SK-N-SH (cell line): Measurements from ENCODE around the gene DGCR2. TPM values are rescaled to one million over a fixed set of nuclear protein-coding genes. Genes with fewer than 3 reads are reported as not detected.

Source experiments
- CTCF ChIA-PET: fragments of 300-600, 350-600 bp; formaldehyde crosslinking; extraction: SDS; loops from one replicate; lab custom pipeline; 2021; lab: Yijun Ruan, JAX
- POLR2A ChIA-PET: fragments of 350-600 bp; sonication (Branson Sonifier 250); formaldehyde crosslinking; extraction: SDS; loops from one replicate; lab custom pipeline; 2020; ENCODE audit warnings: antibody characterized with exemption, inconsistent platforms; lab: Yijun Ruan, JAX
- DNase-seq: peaks from one replicate; pipeline ENCODE4 v3.0.0; 2012
- H2AFZ ChIP-seq: fragments of 200-600 bp; sonication (generic); 2 replicates; pipeline ENCODE4 v1.8.1; 2016; ENCODE audit warnings: antibody characterized with exemption, mild to moderate bottlenecking, low read depth
- H3F3A ChIP-seq: fragments of 200-600 bp; sonication (generic); replicated peaks from 2 replicates; pipeline ENCODE3; 2016; ENCODE audit warnings: antibody characterized with exemption, mild to moderate bottlenecking; ENCODE audit not compliant: insufficient read depth
- H3K27ac ChIP-seq, 2 experiments: fragments of 200-500 bp in 1 of 2; fragments of 200-600 bp in 1 of 2; sonication (Bioruptor generic) in 1 of 2; sonication (generic), shearing (Covaris generic) in 1 of 2; 2 replicates each; pipeline versions ENCODE4 v1.5.1 to v1.6.1; 2014 to 2016; ENCODE audit warnings: low read depth in 2 of 2, inconsistent platforms in 1 of 2, low read length in 1 of 2, mild to moderate bottlenecking in 1 of 2, mixed read lengths in 1 of 2
- H3K27me3 ChIP-seq: fragments of 200-600 bp; sonication (generic), shearing (Covaris generic); 2 replicates; pipeline ENCODE4 v1.6.1; 2016; ENCODE audit warnings: mixed run types; ENCODE audit not compliant: insufficient read depth
- H3K36me3 ChIP-seq, 2 experiments: fragments of 200-500 bp in 1 of 2; fragments of 200-600 bp in 1 of 2; sonication (Bioruptor generic) in 1 of 2; sonication (generic) in 1 of 2; replicated peaks in 1 of 2; 2 replicates each; pipeline versions ENCODE3 to v1.5.1; 2014 to 2016; ENCODE audit warnings: low read length in 1 of 2, mild to moderate bottlenecking in 1 of 2; ENCODE audit not compliant: insufficient read depth in 2 of 2, control insufficient read depth in 1 of 2
- H3K4me1 ChIP-seq, 2 experiments: fragments of 200-500 bp in 1 of 2; fragments of 200-600 bp in 1 of 2; sonication (Bioruptor generic) in 1 of 2; sonication (generic), shearing (Covaris generic) in 1 of 2; 2 replicates each; pipeline versions ENCODE4 v1.5.1 to v1.6.1; 2014 to 2016; ENCODE audit warnings: low read depth in 1 of 2, low read length in 1 of 2, mixed run types in 1 of 2; ENCODE audit not compliant: insufficient read depth in 2 of 2, control insufficient read depth in 1 of 2
- H3K4me2 ChIP-seq: fragments of 200-600 bp; sonication (generic), shearing (Covaris generic); 2 replicates; pipeline ENCODE4 v1.6.1; 2017; ENCODE audit warnings: mixed run types
- H3K4me3 ChIP-seq, 2 experiments: fragments of 200-500 bp in 1 of 2; fragments of 200-600 bp in 1 of 2; sonication (Bioruptor generic) in 1 of 2; sonication (generic), shearing (Covaris generic) in 1 of 2; 2 replicates each; pipeline versions ENCODE4 v1.5.1 to v1.8.1; 2014 to 2016; ENCODE audit warnings: low read depth in 2 of 2, inconsistent platforms in 1 of 2, low read length in 1 of 2, mild to moderate bottlenecking in 1 of 2, mixed read lengths in 1 of 2, moderate library complexity in 1 of 2
- H3K79me2 ChIP-seq: fragments of 200-600 bp; sonication (generic); 2 replicates; pipeline ENCODE4 v1.8.1; 2017; ENCODE audit warnings: mild to moderate bottlenecking; ENCODE audit not compliant: insufficient read depth
- H3K9ac ChIP-seq: fragments of 200-600 bp; sonication (generic); 2 replicates; pipeline ENCODE4 v1.6.1; 2017; ENCODE audit warnings: mixed run types
- H3K9me2 ChIP-seq: fragments of 200-600 bp; sonication (generic); 2 replicates; pipeline ENCODE4 v1.6.1; 2017; ENCODE audit warnings: mixed run types
- H3K9me3 ChIP-seq: fragments of 200-600 bp; sonication (generic); 2 replicates; pipeline ENCODE4 v1.6.1; 2017; ENCODE audit warnings: mixed run types, mild to moderate bottlenecking, moderate library complexity
- H4K20me1 ChIP-seq: fragments of 200-600 bp; sonication (generic); 2 replicates; pipeline ENCODE4 v1.6.1; 2017; ENCODE audit warnings: mild to moderate bottlenecking, mixed run types; ENCODE audit not compliant: insufficient read depth
- CTCF ChIP-seq: fragments of 200-600 bp; sonication (generic); IDR thresholded peaks from 2 replicates; pipeline ENCODE4 v1.6.1; 2017; ENCODE audit warnings: antibody characterized with exemption, mild to moderate bottlenecking, moderate library complexity
- FOSL2 ChIP-seq: IDR thresholded peaks from 2 replicates; pipeline ENCODE4 v1.4.0; 2012; ENCODE audit warnings: low read depth, mild to moderate bottlenecking, moderate library complexity, borderline replicate concordance
- FOXJ3 ChIP-seq: sonication (generic); formaldehyde crosslinking; IDR thresholded peaks from 2 replicates; pipeline ENCODE4 v1.5.1; 2020; ENCODE audit warnings: mild to moderate bottlenecking, missing genetic modification reagents
- GABPA ChIP-seq: IDR thresholded peaks from 2 replicates; pipeline ENCODE4 v1.4.0; 2012; ENCODE audit warnings: low read depth, mild to moderate bottlenecking
- GATA2 ChIP-seq: sonication (generic); formaldehyde crosslinking; IDR thresholded peaks from 2 replicates; pipeline ENCODE4 v1.5.0; 2020; ENCODE audit warnings: mild to moderate bottlenecking, missing genetic modification reagents
- MEF2A ChIP-seq: IDR thresholded peaks from 2 replicates; pipeline ENCODE4 v1.4.0; 2012; ENCODE audit warnings: low read depth, borderline replicate concordance
- NFIC ChIP-seq: IDR thresholded peaks from 2 replicates; pipeline ENCODE4 v1.4.0; 2012; ENCODE audit warnings: borderline replicate concordance
- NRF1 ChIP-seq: IDR thresholded peaks from 2 replicates; pipeline ENCODE4 v1.6.1; 2012; ENCODE audit warnings: low read depth, mild to moderate bottlenecking, low read length
- RAD21 ChIP-seq: IDR thresholded peaks from 2 replicates; pipeline ENCODE4 v1.6.1; 2012; ENCODE audit warnings: mild to moderate bottlenecking, low read length
- RFX5 ChIP-seq: IDR thresholded peaks from 2 replicates; pipeline ENCODE4 v1.6.1; 2012; ENCODE audit warnings: mild to moderate bottlenecking, improper control_type of control experiment, low read length
- SIN3A ChIP-seq: IDR thresholded peaks from 2 replicates; pipeline ENCODE4 v1.6.1; 2012; ENCODE audit warnings: low read depth, mild to moderate bottlenecking, low read length, moderate library complexity, borderline replicate concordance
- SMC3 ChIP-seq: IDR thresholded peaks from 2 replicates; pipeline ENCODE4 v1.6.1; 2012; ENCODE audit warnings: low read depth, low read length, improper control_type of control experiment
- TAF1 ChIP-seq: IDR thresholded peaks from 2 replicates; pipeline ENCODE4 v1.6.1; 2012; ENCODE audit warnings: low read depth, mild to moderate bottlenecking, low read length, moderate library complexity, borderline replicate concordance
- TEAD4 ChIP-seq: IDR thresholded peaks from 2 replicates; pipeline ENCODE4 v1.4.0; 2012; ENCODE audit warnings: mild to moderate bottlenecking, borderline replicate concordance; ENCODE audit not compliant: insufficient read depth
- YY1 ChIP-seq: IDR thresholded peaks from 2 replicates; pipeline ENCODE4 v1.4.0; 2012; ENCODE audit warnings: low read depth, mild to moderate bottlenecking
- WGBS: methylation state at CpG from one replicate; pipeline ENCODE4 v1.1.6; 2017; ENCODE audit warnings: low lambda C conversion rate; 5-methylcytosine and 5-hydroxymethylcytosine counted together
- polyA plus RNA-seq, 3 experiments: library from polyadenylated mRNA; depleted of rRNA; stranded (reverse); fragments of >200 nt; gene quantifications; 2 replicates each; pipeline ENCODE4 v1.2.3, GENCODE V29; 2012

The DGCR2 gene
- polyA plus RNA-seq, 1 of the 3 experiments (the other 2 are of a cell fraction) = 30.4 TPM

GRCh38 chr22:19040888-19041703 is 81.1 kb downstream of the DGCR2 start:
- H3K79me2 ChIP-seq = no peaks in the 10 kb centered on the region
- no peaks in the 10 kb centered on the region for H3K9me2 ChIP-seq
- peaks cover 6% of the 10 kb centered on the region; the same call in 1 of the 2 replicates for H4K20me1 ChIP-seq
- no peak overlapping the region for H3K9ac ChIP-seq
- 91% methylated on average over 19 of the region's 30 CpGs for WGBS
- peaks cover 18 to 63% of the 10 kb centered on the region in 2 experiments for H3K36me3 ChIP-seq
- no peak overlapping the region for H2AFZ ChIP-seq
- H3K4me1 ChIP-seq = no peaks in the 10 kb centered on the region
- no peaks in the 10 kb centered on the region for H3K9me3 ChIP-seq
- no peaks in the 10 kb centered on the region for H3F3A ChIP-seq
- no peaks in the 10 kb centered on the region for H3K27me3 ChIP-seq
- no peak overlapping the region for H3K4me2 ChIP-seq
- H3K27ac ChIP-seq = no peak overlapping the region; a peak in 1 of 4 replicates
- ChIA-PET CTCF (interaction anchor here (0.8 kb wide), 1 partner anchor 9 kb away, joined by 3 read pairs; no protein-coding TSS in a partner anchor), POLR2A (no interaction called here)
- no peak for DNase-seq
- H3K4me3 ChIP-seq = no peak overlapping the region
- TF ChIP-seq RAD21 (no peak), MEF2A (no peak), NFIC (no peak), TAF1 (no peak), GABPA (no peak), NRF1 (no peak), SIN3A (no peak), GATA2 (CRISPR knock-in tag) (no peak), SMC3 (no peak), YY1 (no peak), RFX5 (no peak), CTCF (no peak), TEAD4 (no peak), FOSL2 (no peak)

GRCh38 chr22:19040391-19040861 is 81.8 kb downstream of the DGCR2 start:
- Histone ChIP-seq H3K79me2 (no peaks in the 10 kb centered on the region), H3K9ac (no peak overlapping the region), H3K9me3 (no peaks in the 10 kb centered on the region), H3K4me1 (no peaks in the 10 kb centered on the region), H3K4me3 (no peak overlapping the region), H3K27ac (no peak overlapping the region; a peak in 1 of 4 replicates), H3K9me2 (no peaks in the 10 kb centered on the region), H4K20me1 (peaks cover 6% of the 10 kb centered on the region; the same call in 1 of the 2 replicates), H2AFZ (no peak overlapping the region), H3K36me3 (peaks cover 11 to 62% of the 10 kb centered on the region in 2 experiments), H3F3A (no peaks in the 10 kb centered on the region), H3K4me2 (no peak overlapping the region), H3K27me3 (no peaks in the 10 kb centered on the region)
- TF ChIP-seq YY1 (no peak), GABPA (no peak), FOXJ3 (CRISPR knock-in tag) (no peak), NRF1 (no peak), RAD21 (no peak), SMC3 (no peak)
- POLR2A ChIA-PET = no interaction called here
- no peak for DNase-seq
- CTCF ChIA-PET = interaction anchor here (0.8 to 1.3 kb wide), 2 partner anchors 9 to 23 kb away, joined by 3 to 4 read pairs; no protein-coding TSS in a partner anchor
- 100% methylated on average over 1 of the region's 4 CpGs for WGBS
